ENCODE results near the gene CRYGS.
"Not testable (repeated sequence)": the region's sequence is repeated elsewhere in the genome, so short reads cannot be mapped to it uniquely, and the experiment has no call there.

Gene CRYGS

GRCh38 chr3:186540221-186540834, 3.9 kb downstream of the CRYGS start:
- H3K27ac Mint-ChIP-seq (ENCODE audit: low read depth), result no peak overlapping the region
- ATAC-seq (replicated peaks; ENCODE audit: extremely low read depth, poor library complexity, severe bottlenecking), result peak; percentile 93
- no peaks in the 10 kb centered on the region for H3K9me3 Mint-ChIP-seq
- H3K4me1 Mint-ChIP-seq, result peaks cover 14% of the 10 kb centered on the region
- no peak overlapping the region for H3K4me3 Mint-ChIP-seq
- DNase-seq (ENCODE audit: low spot score in 2 of 2), result peak; percentile 72 to 77
- H3K27me3 Mint-ChIP-seq, result no peaks in the 10 kb centered on the region
- peaks cover 8% of the 10 kb centered on the region for H3K36me3 Mint-ChIP-seq (ENCODE audit: insufficient read depth)

DNA sequence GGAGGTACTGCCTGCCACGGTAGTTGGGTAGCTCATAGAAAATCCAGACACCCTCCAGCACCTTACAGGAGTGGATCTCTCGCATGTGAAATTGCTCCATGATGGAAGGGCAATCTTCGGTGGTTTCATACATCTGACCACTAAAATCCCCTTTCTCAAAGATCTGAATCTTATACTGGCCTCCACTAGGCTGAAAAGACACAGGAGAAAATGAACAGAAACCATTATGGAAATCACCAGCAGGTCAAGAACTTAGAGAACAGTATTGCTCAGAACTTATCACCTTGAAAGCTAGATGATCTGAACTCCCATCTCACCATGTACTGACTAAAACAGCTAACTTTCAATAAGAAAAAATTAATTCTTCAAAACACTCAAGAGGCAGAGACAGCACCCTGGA, 5.4 kb downstream of the CRYGS start:
- no peaks in the 10 kb centered on the region for H3K27me3 Mint-ChIP-seq
- H3K9me3 Mint-ChIP-seq, result no peaks in the 10 kb centered on the region
- H3K36me3 Mint-ChIP-seq (ENCODE audit: insufficient read depth), result peaks cover 6% of the 10 kb centered on the region
- peaks cover 29% of the 10 kb centered on the region for H3K4me1 Mint-ChIP-seq
- no peak for DNase-seq (ENCODE audit: low spot score in 2 of 2)
- no peak for ATAC-seq (replicated peaks; ENCODE audit: extremely low read depth, poor library complexity, severe bottlenecking)
- H3K4me3 Mint-ChIP-seq, result no peak overlapping the region
- no peak overlapping the region for H3K27ac Mint-ChIP-seq (ENCODE audit: low read depth)

- ATAC-seq (replicated peaks; ENCODE audit: extremely low read depth, poor library complexity, severe bottlenecking), result no peak
- DNase-seq (ENCODE audit: low spot score in 2 of 2), result no peak
- Mint-ChIP-seq H3K9me3 (no peaks in the 10 kb centered on the region), H3K36me3 (ENCODE audit: insufficient read depth) (peaks cover 2% of the 10 kb centered on the region), H3K27me3 (no peaks in the 10 kb centered on the region), H3K4me1 (peaks cover 32% of the 10 kb centered on the region), H3K4me3 (no peak overlapping the region), H3K27ac (ENCODE audit: low read depth) (no peak overlapping the region)
Measured at GRCh38 chr3:186536883-186537844, 7.0 kb downstream of the CRYGS start.

- peak overlapping the region; percentile 9 for H3K27ac Mint-ChIP-seq (ENCODE audit: low read depth)
- H3K4me3 Mint-ChIP-seq, result peak overlapping the region; percentile 6
- no peaks in the 10 kb centered on the region for H3K9me3 Mint-ChIP-seq
- peak; percentile 95 for ATAC-seq (replicated peaks; ENCODE audit: extremely low read depth, poor library complexity, severe bottlenecking)
- peaks cover 28% of the 10 kb centered on the region for H3K4me1 Mint-ChIP-seq
- H3K36me3 Mint-ChIP-seq (ENCODE audit: insufficient read depth), result peaks cover 2% of the 10 kb centered on the region
- no peaks in the 10 kb centered on the region for H3K27me3 Mint-ChIP-seq
- no peak for DNase-seq (ENCODE audit: low spot score in 2 of 2)
Measured at GRCh38 chr3:186534113-186534669, 10.0 kb downstream of the CRYGS start.

DNA sequence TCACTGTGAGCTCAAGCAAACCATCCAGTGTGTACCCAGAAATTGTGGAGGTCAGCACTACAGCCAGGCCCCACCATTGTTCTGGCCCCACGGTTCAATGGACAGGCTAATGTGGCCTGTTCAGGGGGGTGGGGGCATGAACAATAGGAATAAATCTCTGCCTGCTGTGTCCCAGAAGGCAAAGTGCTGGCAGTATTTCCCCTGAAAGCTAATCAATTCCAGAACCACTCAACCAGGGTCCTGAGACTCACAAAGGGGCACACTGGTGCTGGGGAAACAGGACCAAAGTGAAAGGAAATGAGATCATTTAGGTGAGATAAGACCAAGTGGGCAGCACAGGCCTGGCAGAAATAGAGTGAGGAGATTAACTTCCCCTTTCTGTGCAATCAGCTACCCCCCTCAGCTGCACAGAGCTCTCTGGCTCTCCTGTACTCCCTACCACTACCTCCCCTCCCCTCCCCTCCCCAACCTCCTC, 11.5 kb downstream of the CRYGS start:
- Mint-ChIP-seq H3K4me3 (no peak overlapping the region), H3K9me3 (no peaks in the 10 kb centered on the region), H3K4me1 (peaks cover 35% of the 10 kb centered on the region), H3K27ac (ENCODE audit: low read depth) (no peak overlapping the region), H3K36me3 (ENCODE audit: insufficient read depth) (peaks cover 2% of the 10 kb centered on the region), H3K27me3 (no peaks in the 10 kb centered on the region)
- ATAC-seq (replicated peaks; ENCODE audit: extremely low read depth, poor library complexity, severe bottlenecking) (no peak), DNase-seq (ENCODE audit: low spot score in 2 of 2) (no peak)

GRCh38 chr3:186531694-186532093, 12.5 kb downstream of the CRYGS start:
- not testable (repeated sequence) for H3K4me3 Mint-ChIP-seq; H3K27ac Mint-ChIP-seq (ENCODE audit: low read depth); H3K36me3 Mint-ChIP-seq (ENCODE audit: insufficient read depth); H3K27me3 Mint-ChIP-seq; ATAC-seq (replicated peaks; ENCODE audit: extremely low read depth, poor library complexity, severe bottlenecking); H3K9me3 Mint-ChIP-seq; DNase-seq (ENCODE audit: low spot score in 2 of 2)
- H3K4me1 Mint-ChIP-seq, result peaks cover 35% of the 10 kb centered on the region

DNA sequence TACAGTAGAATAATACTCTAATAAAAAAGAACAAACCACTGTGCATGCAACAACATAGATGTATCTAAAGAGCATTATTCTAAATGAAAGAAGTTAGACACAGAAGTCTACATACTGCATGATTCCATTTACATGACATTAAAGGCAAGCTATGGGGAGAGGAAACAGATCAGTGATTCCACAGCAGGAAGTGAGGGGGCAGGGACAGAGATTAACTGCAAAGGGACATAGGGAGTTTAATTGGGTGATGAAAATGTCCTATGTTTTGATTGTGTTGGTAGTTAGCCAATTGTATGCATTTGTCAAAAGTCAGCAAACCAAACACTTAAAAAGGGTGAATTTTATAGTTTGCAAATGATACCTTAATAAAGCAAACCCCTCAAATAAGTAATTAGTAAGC, 13.8 kb downstream of the CRYGS start:
- H3K27me3 Mint-ChIP-seq, result no peaks in the 10 kb centered on the region
- peaks cover 31% of the 10 kb centered on the region for H3K4me1 Mint-ChIP-seq
- ATAC-seq (replicated peaks; ENCODE audit: extremely low read depth, poor library complexity, severe bottlenecking), result no peak

GRCh38 chr3:186529201-186529999, 14.8 kb downstream of the CRYGS start:
- H3K27me3 Mint-ChIP-seq, result no peaks in the 10 kb centered on the region
- H3K27ac Mint-ChIP-seq (ENCODE audit: low read depth), result no peak overlapping the region
- H3K9me3 Mint-ChIP-seq, result no peaks in the 10 kb centered on the region
- H3K4me1 Mint-ChIP-seq, result peaks cover 22% of the 10 kb centered on the region
- H3K4me3 Mint-ChIP-seq, result no peak overlapping the region
- ATAC-seq (replicated peaks; ENCODE audit: extremely low read depth, poor library complexity, severe bottlenecking), result no peak
- peaks cover 1% of the 10 kb centered on the region for H3K36me3 Mint-ChIP-seq (ENCODE audit: insufficient read depth)
- no peak for DNase-seq (ENCODE audit: low spot score in 2 of 2)

More for the DNA sequence above, 13.8 kb downstream of the CRYGS start:
- Mint-ChIP-seq H3K9me3 (no peaks in the 10 kb centered on the region), H3K27ac (ENCODE audit: low read depth) (no peak overlapping the region), H3K4me3 (no peak overlapping the region), H3K36me3 (ENCODE audit: insufficient read depth) (peaks cover 2% of the 10 kb centered on the region)
- DNase-seq (ENCODE audit: low spot score in 2 of 2), result no peak

DNA sequence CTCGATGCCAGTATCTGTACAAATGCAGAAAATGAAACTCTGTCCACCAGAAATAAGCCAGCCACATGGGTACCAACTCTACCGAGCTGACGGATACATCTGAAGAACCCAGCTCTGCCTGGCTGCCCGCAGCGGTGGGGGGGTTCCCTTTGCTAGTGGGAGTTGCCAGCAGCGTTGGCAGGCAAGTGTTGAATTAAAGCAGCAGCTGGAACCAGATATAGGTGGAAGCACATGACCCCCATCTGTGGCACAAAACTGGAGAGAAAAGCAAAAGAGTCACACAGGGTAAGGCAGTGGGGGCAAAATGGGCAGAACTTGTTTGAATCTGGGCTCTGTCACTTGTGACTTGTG, 17.9 kb downstream of the CRYGS start:
- Mint-ChIP-seq H3K27ac (ENCODE audit: low read depth) (no peak overlapping the region), H3K36me3 (ENCODE audit: insufficient read depth) (no peaks in the 10 kb centered on the region), H3K9me3 (no peaks in the 10 kb centered on the region), H3K4me1 (peaks cover 18% of the 10 kb centered on the region), H3K4me3 (no peak overlapping the region), H3K27me3 (no peaks in the 10 kb centered on the region)
- DNase-seq (ENCODE audit: low spot score in 2 of 2), result no peak
- ATAC-seq (replicated peaks; ENCODE audit: extremely low read depth, poor library complexity, severe bottlenecking), result no peak

DNA sequence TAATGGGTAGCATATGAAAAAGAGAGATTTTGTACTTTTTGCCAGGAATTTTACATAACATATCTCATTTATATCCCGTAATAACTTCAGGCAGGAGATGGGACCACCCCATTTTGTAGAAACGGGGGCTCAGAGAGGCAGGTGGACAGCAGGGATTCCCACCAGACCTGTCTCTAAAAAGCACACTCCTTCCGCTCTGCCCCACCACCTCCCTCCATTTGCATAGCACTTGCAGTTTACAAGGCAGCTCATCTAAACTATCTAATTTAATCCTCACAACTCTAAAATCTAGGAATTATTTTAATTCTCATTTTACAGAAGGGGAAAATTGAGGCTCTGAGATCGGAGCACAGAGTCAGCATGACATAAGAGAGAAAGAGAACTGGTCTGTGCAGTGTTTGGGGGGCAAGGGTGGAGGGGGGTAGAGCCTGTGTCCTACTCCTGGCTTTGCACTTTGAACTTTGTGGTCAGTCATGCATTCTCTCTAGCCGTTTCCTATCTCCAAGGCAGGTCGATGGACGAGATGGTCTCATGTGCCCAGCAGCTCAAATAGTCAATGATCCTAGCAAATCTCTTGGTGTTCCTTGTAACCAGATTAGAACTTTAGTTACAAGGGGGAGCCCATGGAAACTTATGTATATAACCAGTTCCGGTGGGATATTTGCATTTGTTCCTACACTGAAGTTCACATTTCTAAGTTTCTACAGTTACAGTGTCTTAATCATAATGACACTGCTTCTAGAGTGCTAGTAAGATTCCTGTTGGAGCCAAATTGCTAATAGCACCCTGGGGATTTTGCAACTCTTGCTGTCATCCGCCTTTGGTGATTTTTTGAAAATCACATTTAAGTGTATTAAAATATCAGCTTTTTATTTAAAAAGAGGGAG, 18.6 kb downstream of the CRYGS start:
- Mint-ChIP-seq H3K27me3 (no peaks in the 10 kb centered on the region), H3K9me3 (no peaks in the 10 kb centered on the region), H3K4me1 (peaks cover 18% of the 10 kb centered on the region), H3K27ac (ENCODE audit: low read depth) (no peak overlapping the region), H3K4me3 (no peak overlapping the region), H3K36me3 (ENCODE audit: insufficient read depth) (no peaks in the 10 kb centered on the region)
- ATAC-seq (replicated peaks; ENCODE audit: extremely low read depth, poor library complexity, severe bottlenecking), result no peak
- DNase-seq (ENCODE audit: low spot score in 2 of 2), result no peak

DNA sequence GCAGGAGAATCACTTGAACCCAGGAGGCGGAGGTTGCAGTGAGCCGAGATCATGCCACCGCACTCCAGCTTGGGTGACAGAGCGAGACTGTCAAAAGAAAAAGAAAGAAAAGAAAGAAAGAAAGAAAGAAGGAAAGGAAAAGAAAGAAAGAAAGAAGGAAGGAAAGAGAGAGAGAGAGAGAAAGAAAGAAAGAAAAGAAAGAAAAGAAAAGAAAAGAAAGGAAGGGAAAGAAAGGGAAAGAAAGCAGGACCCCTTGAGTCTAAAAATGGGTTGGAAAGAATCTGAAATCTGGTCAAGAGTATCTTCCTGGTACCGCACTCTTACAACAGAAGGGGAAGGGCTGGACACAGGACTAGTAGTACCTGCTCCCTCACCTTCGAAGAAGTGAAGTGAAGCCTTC, 19.6 kb downstream of the CRYGS start:
- no peak overlapping the region for H3K4me3 Mint-ChIP-seq
- H3K4me1 Mint-ChIP-seq, result peaks cover 12% of the 10 kb centered on the region
- H3K27me3 Mint-ChIP-seq, result no peaks in the 10 kb centered on the region
- DNase-seq (ENCODE audit: low spot score in 2 of 2), result no peak
- no peak for ATAC-seq (replicated peaks; ENCODE audit: extremely low read depth, poor library complexity, severe bottlenecking)
- H3K9me3 Mint-ChIP-seq, result no peaks in the 10 kb centered on the region
- no peaks in the 10 kb centered on the region for H3K36me3 Mint-ChIP-seq (ENCODE audit: insufficient read depth)
- H3K27ac Mint-ChIP-seq (ENCODE audit: low read depth), result peak overlapping the region; percentile 73

Measured in central memory CD8-positive, alpha-beta T cell (primary cell).